Activated CD4-positive, CD25-positive, alpha-beta regulatory T cell treated with anti-CD3 and anti-CD28 coated beads, Interleukin-2, amount 50 U/mL, for 24 hours (primary cell): ENCODE data around the gene SETD2.
"Not testable (repeated sequence)": the region's sequence is repeated elsewhere in the genome, so short reads cannot be mapped to it uniquely, and the experiment has no call there.

ENCODE experiments used
- ATAC-seq, 2 donors: fragments of 150-1000 bp; cut with Tn5 transposase; one replicate each; pipeline ENCODE4 v1.10.0; 2021; ENCODE audit warnings: mild to moderate bottlenecking in 1 of 2, moderate library complexity in 1 of 2

The SETD2 gene, protein sequence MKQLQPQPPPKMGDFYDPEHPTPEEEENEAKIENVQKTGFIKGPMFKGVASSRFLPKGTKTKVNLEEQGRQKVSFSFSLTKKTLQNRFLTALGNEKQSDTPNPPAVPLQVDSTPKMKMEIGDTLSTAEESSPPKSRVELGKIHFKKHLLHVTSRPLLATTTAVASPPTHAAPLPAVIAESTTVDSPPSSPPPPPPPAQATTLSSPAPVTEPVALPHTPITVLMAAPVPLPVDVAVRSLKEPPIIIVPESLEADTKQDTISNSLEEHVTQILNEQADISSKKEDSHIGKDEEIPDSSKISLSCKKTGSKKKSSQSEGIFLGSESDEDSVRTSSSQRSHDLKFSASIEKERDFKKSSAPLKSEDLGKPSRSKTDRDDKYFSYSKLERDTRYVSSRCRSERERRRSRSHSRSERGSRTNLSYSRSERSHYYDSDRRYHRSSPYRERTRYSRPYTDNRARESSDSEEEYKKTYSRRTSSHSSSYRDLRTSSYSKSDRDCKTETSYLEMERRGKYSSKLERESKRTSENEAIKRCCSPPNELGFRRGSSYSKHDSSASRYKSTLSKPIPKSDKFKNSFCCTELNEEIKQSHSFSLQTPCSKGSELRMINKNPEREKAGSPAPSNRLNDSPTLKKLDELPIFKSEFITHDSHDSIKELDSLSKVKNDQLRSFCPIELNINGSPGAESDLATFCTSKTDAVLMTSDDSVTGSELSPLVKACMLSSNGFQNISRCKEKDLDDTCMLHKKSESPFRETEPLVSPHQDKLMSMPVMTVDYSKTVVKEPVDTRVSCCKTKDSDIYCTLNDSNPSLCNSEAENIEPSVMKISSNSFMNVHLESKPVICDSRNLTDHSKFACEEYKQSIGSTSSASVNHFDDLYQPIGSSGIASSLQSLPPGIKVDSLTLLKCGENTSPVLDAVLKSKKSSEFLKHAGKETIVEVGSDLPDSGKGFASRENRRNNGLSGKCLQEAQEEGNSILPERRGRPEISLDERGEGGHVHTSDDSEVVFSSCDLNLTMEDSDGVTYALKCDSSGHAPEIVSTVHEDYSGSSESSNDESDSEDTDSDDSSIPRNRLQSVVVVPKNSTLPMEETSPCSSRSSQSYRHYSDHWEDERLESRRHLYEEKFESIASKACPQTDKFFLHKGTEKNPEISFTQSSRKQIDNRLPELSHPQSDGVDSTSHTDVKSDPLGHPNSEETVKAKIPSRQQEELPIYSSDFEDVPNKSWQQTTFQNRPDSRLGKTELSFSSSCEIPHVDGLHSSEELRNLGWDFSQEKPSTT (N-terminal part only)

DNA sequence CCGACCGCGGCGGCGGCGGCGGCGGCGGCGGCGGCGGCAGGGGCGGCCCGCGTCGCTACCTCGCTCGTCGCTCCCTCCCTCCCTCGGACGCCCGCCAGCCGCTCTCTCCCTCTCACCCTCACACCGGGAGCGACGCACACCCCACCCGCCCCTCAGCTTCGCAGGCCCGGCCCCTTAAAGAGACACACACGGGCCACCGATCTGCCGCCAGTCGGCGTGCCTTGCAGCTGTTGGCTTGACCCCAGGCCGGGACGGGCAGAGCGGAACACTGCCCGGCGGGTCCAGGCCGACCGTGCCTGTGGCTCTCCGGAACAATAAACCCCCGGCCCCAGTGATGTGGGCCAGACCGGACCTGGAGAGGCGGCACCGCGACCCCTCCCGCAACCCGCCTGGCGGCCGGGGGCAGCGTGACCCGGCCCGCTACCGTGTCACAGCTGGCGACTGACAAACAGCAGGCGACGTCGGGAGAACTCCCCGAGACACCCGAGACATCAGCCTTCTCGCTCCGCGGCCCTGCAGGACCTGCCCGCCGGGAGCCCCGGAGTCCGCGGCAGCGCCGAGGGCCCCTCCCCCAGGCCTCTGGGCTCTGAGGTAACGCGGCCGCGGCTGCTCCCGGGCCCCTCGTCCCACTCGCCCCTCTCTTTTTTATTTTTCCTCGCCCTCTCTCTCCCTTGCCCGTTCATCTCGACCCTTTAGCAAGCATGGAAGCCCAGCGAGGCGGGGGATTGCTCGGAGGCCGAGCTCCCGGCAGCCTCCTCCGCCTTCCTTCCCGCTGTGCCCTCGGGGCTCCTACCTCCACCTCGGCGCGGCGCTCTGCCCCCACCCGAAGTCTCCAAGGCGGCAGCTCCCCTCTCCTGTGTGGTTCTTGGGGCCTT, at the start of gene SETD2:
TSS of gene SETD2 (minus strand) at position 107 of the 875 bp plus-strand sequence. CDS start 189 bp downstream, outside the sequence.
- ATAC-seq, result peak; percentile 90 to 91

DNA sequence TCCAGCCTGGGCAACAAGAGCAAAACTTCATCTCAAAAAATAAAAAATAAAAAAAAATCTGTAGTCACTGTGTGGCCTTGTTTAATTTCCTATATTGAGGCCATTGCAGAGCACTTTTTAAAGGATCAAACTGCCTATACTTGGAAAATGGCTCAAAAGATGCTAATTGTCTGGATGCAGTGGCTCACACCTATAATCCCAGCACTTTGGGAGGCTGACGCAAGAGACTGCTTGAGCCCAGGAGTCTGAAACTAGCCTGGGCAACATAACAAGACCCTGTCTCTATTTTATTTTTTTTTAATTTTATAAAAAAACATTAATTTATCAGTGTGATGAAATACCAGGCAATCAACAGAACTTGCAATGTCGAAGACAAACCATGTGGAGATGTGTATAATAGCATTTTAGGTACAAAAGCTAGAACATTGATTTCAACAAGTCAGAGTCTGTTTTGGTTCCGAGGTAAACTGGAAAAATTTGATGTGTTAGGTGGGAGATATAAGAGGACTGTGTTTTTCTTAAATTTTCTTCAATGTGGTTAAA, 47.0 kb upstream of the SETD2 start:
- ATAC-seq, result no peak

DNA sequence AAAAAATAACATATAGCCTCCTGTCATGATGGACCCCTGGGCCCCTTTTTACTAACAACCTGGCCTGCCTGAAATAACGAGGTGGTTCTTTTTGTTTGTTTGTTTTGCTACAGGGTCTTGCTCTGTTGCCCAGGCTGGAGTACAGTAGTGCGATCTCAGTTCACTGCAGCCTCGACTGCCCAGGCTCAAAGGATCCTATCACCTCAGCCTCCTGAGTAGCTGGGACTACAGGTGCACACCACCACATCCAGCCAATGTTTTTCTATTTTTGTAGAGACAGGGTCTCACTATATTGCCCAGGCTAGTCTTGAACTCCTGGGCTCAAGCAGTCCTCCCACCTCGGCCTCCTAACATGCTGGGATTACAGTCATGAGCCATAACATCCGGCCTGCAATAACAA, 42.1 kb upstream of the SETD2 start:
- not testable (repeated sequence) for ATAC-seq

DNA sequence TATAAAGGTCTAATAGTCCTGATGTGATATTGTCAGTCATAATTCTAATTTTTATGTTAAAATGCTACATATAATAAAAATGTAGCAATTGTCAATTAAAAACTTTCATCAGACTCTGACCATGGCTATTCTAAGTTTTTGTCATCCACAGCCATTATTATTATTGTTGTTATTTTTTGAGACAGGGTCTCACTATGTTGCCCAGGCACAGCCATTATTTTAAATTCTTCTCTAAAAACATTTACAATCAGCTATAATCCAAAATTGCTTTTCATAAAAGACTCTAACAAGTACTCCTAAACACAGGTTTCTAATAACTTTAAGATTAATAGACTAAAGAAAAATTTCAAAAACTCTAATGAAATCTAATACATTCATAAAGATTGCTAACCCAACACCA, 41.0 kb upstream of the SETD2 start:
- no peak for ATAC-seq

DNA sequence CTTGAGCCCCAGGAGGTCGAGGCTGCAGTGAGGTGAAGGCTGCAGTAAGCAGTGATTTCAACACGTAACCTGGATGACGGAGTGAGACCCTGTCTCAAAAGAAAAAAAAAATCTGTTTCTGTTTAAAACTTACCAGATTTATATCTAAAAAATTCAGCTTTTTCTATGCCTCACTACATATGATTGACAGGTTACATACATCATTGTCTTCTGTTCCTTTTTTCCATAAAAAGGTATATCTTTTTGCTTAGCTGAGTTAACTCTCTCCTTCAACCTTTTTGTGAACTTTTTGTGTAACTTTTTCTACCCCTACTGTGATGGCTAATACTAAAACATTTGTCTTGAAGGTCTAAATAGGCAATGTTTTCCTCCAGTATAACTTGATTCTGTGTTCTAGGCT, 38.6 kb upstream of the SETD2 start:
- ATAC-seq, result no peak

DNA sequence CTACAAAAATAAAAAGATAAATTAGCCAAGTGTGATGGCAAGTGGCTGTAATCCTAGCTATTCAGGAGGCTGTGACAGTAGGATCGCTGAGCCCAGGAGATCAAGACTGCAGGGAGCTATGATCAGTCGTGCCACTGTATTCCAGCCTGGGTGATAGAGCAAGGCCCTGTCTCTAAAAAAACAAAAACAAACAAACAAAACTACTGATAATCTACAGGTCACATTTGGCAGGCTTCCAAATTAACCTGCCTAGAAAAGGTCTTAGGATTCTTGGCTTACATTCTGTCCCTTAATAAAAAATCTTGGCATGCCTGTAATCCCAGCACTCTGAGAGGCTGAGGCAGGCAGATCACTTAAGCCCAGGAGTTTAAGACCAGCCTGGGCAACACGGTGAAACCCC, 33.4 kb upstream of the SETD2 start:
- no peak for ATAC-seq

DNA sequence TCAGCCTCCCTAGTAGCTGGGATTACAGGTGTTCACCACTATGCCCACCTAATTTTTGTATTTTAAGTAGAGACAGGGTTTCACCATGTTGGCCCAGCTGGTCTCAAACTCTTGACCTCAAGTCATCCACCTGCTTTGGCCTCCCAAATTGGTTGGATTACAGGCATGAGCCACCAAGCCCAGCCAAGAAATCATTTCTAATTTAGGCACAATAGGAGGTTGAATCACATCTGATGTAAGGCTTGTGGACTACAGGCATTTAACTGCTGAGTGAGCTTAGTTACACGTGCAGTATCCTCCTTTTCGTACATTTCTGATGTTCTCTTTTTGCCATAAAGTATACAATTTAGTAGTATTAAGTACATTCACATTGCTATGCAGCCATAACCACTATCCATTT, 31.1 kb upstream of the SETD2 start:
- ATAC-seq, result no peak

DNA sequence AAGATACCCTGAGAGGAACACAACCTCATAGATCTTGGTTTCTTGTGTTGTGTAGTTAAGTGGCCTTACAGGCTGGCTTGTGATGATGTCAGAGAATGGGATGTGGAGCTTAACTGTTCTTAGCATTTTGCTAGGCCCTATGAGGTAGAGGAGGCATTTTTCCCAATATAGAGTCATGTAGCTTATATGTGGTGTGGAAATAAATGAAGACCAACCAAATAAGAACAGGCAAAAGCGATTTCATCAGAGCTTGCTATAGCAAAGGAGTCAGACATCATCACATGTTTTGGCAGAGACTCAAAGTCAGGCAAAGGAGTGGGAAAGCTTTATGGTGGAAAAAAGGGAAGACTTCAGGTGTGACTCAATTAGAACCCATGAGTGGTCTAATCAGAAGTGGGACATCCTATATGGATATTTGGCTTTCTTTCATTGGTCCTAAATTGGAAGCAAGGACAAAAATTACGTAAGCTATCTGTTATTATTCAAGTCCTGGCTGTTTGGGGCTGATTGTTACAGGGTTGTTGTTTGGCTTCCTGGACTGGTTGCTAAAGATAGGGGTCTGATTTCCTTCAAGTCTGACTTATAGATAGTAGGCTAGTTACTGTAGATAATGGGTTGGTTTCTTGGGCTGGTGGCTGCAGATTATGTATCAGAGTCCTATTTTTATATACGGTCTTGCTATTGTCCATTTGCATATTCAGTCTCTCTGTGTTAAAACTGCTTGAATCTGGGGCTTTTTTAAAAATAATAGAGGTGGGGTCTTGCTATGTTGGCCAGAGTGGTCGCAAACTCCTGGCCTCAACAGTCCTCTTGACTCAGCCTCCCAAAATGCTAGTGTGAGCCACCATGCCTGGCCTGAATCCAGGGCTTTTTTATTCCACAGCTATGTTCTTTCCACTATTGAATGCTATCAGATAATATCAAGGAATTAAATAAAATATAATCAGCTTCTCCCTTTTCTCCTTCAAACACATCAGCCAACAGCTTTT, 30.3 kb upstream of the SETD2 start:
- ATAC-seq, result no peak

DNA sequence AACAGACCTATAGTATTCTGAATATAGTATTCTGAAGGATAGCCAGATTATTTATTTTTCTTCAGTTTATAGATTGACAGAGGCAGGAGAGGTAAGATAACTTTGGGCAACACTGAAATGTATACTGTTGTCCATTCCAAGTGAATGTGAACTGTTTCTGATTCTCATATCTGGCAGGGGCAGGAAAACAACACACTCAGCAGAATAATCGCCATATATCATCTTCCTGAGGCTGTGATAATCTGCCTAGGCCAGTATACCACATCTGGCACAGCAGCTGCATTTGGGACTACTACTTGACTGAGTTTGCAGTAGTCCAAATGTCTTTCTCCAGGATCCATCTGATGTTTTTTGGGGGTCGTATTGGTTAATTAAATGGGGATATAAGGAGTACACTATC, 22.4 kb upstream of the SETD2 start:
- ATAC-seq, result no peak

DNA sequence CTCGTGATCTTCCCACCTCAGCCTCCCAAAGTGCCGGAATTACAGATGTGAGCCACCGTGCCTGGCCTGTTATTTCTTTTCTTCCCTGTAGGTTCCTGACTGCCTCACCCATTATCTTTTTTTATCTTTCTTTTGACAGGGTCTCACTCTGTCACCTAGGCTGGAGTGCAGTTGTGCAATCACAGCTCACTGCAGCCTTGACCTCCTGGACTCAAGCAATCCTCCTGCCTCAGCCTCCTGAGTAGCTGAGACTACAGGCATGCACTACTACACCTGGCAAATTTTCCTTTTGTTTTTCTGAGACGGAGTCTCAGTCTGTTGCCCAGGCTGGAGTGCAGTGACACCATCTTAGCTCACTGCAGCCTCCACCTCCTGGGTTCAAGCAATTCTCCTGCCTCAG, 17.8 kb upstream of the SETD2 start:
- not testable (repeated sequence) for ATAC-seq

DNA sequence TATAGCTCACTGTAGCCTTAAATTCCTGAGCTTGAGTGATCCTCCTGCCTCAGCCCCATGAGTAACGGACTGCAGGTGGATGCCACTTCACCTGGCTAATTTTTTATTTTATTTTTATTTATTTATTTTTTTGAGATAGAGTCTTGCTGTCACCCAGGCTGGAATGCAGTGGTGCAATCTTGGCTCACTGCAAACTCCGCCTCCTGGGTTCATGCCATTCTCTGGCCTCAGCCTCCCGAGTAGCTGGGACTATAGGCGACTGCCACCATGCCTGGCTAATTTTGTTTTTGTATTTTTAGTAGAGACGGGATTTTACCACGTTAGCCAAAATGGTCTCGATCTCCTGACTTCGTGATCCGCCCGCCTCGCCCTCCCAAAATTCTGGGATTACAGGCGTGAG, 16.1 kb upstream of the SETD2 start:
- ATAC-seq, result not testable (repeated sequence)

DNA sequence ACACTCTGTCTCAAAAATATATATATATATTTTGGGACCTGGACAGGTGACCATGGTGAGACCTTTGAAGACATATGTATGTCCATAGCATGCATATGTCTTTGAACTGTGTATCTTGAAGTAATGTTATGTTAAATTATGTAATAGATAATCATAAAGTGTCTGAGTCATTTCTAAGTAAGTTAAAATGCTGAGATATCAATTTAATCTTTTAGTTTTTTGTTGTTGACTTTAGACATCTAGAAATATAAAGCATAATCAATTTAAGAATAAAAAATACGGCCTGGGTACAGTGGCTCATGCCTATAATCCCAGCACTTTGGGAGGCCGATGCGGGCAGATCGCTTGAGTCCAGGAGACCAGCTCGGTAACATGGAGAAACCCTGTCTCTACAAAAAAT, 12.7 kb upstream of the SETD2 start:
- ATAC-seq, result no peak

DNA sequence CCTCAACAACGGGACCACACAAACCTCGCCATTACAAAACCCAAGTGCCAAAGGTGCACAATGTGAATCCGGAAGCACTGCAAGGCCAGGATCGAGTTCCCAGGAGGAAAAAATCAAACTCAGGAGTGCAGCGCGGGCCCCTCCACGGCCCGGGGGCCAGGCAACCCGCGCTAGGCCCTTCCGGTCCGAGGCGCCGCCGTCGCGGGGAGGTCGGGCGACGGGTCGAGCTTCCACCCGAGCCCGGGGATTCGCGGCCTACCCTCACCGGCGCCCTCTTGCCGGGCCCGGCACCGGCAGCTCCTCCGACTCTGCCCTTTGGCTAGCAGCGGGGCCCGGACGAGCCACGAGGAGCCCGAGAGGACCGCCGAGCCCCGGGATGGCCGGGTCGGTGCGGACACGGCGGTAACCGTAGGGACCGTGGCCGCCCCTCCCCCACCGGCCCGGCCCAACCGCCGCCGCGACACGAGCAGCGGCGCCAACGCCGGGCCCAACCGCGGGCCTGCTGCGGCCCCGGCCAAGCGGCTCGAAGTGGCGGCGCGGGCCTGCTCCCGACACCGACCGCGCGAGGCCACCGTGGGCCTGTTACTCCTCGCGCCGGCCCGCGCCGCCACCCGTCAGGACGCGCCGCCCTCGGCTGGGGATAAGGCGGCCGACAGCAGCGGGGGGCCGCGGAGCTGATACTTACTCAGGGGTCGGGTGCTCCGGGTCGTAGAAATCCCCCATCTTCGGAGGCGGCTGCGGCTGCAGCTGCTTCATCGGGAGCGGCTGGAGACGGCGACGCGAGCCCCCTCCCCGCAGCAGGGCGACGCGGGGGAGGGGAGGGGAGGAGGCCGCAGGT, 525 bp downstream of the SETD2 start:
- peak; percentile 11 to 23 for ATAC-seq

DNA sequence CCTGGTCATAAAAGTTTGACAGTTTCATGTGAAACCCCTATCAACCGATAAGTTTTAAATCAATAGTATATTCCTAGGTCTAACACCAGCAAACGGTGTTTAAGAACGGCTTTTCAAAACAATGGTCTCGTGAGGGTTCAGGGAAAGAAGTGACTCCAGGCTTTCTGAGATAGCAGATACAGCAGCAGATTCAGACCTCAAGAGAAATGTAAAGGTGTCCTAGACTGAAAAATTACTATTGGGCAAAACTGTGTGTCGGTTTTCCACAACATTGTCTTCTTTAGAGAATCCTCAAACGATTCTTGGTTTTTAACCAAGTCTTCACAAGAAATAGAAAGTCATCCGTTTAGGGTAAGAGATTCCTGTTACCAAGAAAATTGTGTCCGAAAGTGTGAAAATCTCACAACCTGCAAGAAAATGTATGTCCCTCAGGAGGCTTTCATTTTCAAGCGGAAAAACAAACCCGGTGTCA, 1.2 kb downstream of the SETD2 start:
- ATAC-seq, result no peak

DNA sequence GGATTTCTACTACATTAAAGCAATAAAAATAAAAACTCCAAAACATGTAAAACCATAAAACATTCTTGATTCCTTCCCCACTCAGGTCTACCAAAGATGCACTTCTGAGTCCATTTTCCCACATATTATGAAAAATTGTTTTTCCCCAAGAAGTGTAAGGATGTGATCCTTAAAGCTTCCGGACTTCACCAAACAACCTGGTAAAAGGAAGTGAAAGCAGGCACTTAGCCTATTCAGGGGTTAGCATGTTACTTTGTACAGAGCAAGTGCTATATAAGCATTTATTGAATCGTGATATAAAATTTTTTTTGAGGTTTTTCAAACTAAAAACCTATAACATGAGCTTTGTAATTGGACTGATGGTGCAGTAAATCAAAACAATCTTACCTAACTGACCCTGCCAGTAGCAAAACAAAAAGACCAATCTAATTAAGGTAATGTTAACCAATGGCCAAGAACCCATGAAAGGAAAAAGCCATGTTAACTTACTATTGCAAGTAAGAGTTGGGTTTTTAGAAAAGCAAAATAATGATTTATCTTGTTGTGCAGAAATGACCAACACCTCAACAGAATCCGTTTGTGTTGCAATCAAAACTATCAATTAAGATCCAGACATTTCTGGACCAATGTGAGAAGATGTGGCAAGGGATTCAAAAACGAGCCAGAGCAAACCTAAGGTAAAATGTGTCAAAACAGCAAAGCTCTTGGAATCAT, 1.8 kb downstream of the SETD2 start:
- ATAC-seq, result no peak

DNA sequence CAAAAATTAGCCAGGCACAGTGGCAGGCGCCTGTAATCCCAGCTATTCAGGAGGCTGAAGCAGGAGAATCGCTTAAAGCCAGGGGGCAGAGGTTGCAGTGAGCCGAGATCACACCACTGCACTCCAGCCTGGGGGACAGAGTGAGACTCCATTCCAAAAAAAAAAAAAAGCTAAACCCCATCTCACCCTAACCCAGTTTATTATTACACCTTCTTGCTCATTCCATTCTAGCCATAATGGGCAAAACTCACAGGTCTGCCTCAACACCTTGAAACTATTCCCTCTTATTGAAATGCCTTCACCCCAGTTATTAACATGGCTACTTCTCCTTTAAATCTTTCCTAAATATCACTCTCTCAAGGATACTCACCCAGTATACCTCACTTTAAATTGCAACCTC, 4.1 kb downstream of the SETD2 start:
- ATAC-seq, result no peak

DNA sequence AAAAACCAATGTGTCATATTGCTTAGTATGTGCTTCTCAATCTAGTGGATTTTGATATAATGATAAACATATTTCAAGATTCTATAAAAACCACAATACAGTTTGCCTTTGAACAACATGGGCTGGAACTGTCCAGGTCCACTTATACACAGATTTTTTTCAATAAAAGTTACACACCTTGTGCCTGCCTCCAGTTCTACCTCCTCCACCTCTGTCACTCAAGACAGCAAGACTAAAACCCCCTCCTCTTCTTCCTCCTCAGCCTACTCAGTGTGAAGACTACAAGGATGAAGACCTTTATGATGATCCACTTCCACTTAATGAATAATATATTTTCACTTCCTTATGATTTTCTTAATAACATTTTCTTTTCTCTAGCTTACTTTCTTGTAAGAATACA, 5.7 kb downstream of the SETD2 start:
- no peak for ATAC-seq

DNA sequence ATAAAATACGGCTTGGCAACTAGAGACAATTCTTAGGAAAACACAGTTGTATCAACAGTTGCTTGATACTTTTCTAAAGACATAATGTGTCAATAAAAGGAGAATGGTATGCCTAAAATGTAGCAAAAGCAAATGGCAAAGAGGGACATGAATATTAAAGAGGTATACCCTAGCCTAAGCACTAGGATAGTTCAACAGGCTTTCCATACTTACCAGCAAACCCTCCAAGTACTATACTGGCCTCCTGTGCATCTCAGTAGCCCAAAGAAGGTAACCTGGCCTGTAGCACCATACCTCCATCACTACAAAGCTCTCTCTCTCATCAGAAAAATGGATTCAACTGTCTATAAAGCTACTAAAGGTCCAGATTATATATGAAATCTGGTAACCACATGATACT, 7.5 kb downstream of the SETD2 start:
- ATAC-seq, result no peak

DNA sequence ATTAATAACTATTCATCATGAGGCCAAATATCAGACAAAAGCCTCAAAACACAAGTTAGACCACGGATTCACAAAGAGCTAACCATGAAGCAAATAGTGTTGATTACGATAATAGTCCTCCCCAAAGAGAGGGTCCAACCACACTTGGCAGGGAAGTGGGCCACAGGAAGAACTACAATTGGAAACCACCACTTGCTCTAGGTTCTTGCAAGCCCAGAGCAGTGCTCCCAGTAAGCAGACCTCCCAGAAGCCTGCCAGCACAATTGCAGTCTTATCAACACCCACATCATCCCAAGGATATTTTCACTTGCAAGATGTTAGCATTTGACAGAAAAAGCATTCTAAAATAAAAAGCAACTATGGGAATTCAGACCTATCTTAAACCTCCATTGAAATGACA, 11.3 kb downstream of the SETD2 start:
- ATAC-seq, result no peak
